ENCODE results near the gene CNKSR3.

GRCh38 chr6:154388803-154389202, 121.7 kb downstream of the CNKSR3 start:
- TF ChIP-seq POLR2A (IDR thresholded peaks at IDR 0.05; ENCODE audit: low read length), result no peak
- TF ChIP-seq GATA1 (IDR thresholded peaks at IDR 0.05; ENCODE audit: low read depth, low read length), result no peak

Data from erythroblast (primary cell).